HG03159 (cell line): ENCODE measurements around the gene NT5C3A.

ENCODE experiments used
- ATAC-seq: cut with Tn5 transposase; IDR thresholded peaks from one replicate; pipeline ENCODE4 v1.9.1; 2021; ENCODE audit warnings: mild to moderate bottlenecking, moderate library complexity; ENCODE audit not compliant: unreplicated experiment

The NT5C3A gene

DNA sequence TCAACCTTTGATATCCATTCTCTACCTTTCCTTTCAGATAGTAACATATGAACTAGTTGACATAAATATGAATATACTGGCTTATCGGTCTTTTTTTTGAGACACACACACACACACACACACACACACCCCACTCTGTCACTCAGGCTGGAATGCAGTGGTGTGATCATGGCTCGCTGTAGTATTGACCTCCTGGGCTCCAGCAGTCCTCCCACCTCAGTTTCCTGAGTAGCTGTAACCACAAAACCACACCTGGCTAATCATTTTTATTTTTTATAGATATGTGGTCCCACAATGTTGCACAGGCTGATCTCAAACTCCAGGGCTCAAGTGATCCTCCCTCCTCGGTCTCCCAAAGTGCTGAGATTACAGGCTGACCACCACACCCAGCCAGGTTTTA is 14.2 kb upstream of the NT5C3A start:
- ATAC-seq, result no peak

DNA sequence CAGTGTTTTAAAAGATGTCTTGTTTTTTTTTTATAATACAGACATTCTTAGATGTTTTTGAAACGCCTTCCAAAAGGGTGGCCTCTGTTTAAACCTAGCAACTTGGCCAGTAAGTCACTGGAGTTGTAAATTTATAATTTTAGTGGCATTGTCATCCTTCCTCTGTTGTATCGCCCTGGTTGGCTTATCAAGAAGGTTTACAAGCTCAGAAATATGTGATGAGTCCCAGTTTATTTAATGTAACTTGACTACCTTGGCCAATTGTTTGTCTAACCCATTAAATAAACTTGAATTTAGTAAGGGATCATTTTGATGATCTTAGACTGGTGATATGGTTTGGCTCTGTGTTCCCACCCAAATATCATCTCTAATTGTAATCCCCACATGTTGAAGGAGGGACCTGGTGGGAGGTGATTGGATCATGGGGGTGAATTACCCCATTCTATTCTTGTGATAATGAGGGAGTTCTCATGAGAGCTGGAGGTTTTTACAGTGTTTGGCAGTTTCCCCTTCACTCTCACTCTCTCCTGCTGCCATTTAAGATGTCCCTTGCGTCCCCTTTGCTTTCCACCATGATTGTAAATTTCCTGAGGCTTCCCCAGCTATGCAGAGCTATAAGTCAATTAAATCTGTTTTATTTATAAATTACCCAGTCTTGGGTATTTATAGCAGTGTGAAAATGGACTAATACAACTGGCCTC is 13.4 kb upstream of the NT5C3A start:
- ATAC-seq, result no peak

DNA sequence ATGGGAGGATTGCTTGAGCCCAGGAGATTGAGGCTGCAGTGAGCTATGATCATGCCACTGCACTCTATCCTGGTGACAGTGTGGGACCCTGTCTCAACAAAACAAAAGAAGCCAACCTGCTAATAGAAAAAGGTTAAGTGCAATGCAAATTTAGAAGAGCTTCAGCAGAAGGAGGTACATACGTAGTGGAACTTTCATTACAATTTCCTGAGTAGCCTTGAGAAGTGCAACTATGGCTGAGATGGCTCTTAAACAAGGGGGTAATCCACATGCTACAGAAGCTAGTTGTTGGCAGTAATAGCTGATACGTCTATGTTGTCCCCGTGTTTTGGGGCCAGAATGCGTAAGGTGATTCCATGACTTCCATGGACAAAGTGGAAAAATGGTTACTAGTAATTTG is 10.7 kb upstream of the NT5C3A start:
- no peak for ATAC-seq

DNA sequence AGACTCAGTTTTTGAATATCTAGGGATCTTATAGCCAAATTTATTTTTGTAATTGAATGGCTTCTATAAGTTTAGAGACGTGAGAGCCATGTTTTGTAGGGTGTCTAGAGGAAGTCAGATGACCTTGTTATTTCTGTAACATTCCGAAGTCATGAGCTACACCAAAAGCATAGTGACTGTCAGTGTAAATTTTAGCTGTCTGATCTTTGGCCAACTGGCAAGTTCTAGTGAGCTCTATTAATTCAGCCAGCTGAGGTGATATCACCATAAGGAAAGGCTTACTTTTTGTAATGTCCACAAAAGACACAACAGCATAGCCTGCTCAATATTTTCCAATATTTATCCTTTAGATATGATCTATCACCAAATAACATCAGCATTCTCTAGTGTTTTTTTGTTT is 9.9 kb upstream of the NT5C3A start:
- no peak for ATAC-seq

DNA sequence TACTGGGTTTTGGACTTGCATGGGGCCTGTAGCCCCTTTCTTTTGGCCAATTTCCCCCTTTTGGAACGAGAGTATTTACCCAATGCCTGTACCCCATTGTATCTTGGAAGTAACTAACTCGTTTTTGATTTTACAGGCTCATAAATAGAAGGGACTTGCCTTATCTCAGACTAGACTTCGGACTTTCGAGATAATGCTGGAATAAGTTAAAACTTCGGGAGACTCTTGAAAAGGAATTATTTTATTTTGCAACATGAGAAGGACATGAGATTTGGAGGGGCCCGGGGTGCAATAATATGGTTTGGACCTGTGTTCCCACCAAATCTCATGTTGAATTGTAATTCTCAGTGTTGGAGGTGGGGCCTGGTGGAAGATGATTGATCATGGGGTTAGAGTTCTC is 8.3 kb upstream of the NT5C3A start:
- no peak for ATAC-seq

DNA sequence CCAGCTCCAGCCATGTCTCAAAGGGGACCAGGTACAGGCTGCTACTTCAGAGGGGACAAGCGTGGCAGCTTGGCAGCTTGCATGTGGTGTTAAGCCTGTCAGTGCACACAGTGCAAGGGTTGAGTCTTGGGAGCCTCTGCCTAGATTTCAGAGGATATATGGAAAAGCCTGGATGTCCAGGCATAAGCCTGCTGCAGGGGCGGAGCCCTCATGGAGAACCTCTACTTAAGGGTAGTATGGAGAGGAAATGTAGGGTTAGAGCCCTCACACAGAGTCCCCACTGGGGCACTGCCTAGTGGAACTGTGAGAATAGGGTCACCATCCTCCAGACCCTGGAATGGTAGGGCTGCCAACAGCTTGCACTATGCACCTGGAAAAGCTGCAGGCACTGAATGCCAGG is 7.7 kb upstream of the NT5C3A start:
- no peak for ATAC-seq

DNA sequence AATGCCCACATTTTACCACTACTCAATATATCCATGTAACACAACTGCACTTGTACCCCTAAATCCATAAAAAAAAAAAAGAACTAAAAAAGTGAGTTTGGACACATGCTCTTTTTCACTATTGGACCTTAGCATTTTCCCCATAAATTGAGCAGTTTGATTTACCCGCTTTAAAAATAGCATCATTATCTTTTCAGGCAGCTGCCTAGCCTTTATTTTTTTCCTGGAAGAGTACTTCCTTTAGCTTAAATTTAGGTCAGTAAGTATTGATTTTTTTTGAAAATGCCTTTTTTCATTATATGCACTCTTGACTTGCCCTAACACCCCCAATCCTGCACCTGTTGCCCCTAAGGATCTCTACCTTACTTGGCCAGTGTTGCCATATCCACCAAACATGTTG is 5.3 kb upstream of the NT5C3A start:
- no peak for ATAC-seq

DNA sequence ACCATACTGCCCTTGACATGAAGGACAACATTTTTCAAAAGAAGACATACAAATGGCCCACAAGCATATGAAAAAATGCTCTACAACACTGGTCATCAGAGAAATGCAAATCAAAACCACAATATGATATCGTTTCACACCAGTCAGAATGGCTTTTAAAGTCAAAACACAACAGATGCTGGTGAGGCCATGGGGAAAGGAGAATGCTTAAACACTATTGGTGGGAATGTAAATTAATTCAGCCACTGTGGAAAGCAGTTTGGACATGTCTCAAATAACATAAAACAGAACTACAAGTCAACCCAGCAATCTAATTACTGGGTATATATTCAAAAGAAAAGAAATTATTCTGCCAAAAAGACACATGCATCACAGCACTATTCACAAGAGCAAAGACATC is 4.2 kb upstream of the NT5C3A start:
- no peak for ATAC-seq

DNA sequence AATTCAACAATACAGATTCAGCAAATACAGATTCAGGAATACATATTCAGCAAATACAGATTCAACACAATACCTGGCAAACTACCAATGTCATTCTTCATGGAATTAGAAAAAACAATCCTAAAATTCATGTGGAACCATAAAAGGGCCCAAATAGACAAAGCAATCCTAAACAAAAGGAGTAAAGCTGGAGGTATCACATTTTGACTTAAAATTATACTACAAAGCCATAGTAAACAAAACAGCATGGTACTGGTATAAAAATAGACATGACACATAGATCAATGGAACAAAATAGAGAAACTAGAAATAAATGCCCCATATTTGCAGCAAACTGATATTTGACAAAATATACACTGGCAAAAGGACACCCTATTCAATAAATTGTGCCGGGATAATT is 3.4 kb upstream of the NT5C3A start:
- ATAC-seq, result no peak

DNA sequence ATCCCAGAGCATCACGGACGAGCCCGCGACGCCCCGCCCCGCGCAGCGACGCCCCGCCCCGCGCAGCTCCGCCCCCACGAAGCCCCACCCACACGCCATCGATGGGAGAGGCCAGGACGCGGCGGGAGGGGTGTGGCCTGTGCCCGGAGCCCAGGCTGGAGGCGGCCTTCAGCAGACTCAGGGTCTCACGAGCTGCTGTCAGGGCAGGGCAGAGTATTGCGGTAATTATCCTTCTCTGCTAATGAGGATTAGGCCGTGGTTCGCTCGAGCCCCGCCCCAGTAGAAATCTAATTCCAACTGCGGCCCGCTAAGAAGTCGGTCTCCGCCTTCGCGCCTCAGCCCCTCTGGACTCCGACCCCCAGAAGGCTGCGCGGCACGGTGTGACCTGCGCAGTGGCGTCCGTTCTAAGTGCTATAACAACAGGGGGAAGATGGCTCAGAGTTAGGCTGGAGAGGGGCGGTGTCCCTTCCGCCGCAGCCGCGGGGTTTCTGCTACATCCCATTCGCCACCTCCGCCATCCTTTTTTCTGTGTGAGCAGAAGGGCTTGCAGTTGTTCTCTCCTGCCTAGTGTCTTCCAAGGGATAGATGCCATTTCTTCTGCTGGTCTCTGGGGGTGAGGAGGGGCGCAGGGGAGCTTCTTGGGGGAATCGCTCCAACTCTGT is 337 bp upstream of the NT5C3A start:
- ATAC-seq, result peak; percentile 97

DNA sequence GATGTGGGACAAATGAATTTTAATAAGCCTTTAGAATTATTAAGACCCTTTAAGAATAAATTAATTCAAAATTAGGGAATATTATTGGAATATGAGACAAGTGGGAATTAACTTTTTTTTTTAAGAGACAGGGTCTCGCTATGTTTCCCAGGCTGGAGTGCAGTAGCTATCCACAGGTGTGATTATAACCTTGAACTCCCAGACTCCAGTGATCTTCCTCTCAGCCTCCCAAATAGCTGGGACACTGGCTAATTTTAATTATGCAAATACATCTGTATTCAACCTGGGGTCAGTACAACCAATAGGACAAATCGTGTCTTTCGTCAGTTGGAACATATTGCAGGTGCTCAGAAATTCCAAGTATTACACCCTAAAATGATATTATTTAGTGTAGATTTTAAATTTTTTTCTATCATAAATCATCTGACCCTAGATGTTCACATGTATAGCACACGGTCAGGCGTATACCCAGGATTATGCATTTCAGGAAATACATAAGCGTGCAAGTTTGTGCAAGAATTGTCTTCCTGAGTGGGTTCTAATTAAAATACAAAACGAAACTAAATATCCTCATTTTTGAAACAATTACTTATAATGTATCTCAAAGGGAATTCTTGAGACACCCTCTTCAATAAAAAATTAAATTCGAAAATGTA is 1.2 kb downstream of the NT5C3A start:
- no peak for ATAC-seq

DNA sequence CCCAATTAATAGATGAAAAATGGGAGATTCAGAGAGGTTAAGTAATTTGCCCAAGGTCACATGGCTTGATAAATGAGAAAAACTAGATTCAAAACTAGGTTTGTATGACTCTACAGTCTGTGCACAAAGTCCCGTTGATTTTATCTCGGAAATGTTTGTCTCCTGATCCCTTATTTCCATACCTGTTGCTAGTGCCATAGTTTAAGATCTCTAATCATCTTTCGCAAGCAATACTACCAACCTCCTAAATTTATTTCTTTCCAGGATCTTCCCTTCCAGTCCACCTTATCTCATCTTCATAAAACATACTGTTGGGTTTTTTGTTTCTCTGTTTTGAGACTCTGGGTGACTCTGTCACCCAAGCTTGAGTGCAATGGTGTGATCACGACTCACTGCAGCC is 2.9 kb downstream of the NT5C3A start:
- no peak for ATAC-seq

DNA sequence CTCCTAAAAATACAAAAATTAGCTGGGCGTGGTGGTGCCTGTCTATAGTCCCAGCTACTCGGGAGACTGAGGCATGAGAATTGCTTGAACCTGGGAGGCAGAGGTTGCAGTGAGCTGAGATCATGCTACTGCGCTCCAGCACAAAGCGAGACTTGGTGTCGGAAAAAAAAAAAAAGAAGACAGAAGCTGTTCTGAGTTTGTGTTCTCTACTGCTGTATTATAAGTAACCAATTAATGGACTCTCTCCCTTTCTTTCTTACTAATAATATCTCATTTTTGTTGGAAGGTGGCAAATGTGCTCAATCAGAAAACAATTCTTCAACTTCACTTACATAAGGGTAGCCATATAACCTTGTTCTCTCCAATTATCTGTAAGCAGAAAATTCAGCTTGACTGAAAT is 7.4 kb downstream of the NT5C3A start:
- no peak for ATAC-seq

DNA sequence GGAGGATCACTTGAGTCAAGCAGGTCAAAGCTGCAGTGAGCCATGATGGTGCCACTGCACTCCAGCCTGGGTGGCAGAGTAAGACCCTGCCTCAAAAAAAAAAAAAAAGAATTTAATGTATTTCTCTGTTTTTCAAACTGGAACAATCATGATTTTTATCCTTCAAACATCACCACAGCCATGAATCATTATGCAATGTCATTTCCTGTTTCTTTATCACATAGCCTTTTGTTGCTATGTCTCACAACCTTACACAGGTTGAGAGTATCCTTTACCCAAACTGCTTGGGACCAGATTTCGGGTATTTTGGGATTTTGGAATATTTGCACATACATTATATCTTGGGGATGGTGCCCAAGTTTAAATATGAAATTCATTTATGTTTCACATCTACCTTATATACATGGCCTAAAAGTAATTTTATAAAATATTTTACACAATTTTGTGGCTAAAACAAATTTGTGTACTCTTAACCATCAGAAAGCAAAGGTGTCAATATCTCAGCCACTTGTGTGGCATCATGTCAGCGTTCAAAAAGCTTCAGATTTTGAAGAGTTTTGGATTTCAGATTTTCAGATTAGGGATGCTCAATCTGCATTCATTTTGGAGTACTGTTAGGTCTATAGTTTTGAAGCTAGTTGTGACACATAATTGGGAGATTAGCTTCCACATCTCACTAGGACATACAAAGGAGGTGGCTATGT is 8.2 kb downstream of the NT5C3A start:
- ATAC-seq, result no peak

DNA sequence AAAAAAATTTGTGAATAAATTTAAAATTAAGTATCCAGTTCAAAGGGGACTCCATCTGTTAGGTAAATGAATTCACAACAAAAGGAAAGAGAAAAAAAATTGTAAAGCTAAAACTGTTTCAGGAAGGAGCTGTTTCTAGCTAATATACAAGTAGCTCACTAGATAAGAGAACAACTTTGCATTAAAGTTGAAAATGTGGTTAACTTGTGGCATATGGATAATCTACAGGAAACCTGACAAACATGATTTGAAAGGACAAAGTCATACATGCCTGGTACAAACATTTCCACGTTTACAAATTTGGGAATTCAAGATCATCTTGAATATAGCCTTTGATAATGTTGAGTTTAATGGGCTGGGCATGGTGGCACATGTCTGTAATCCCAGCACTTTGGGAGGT is 8.9 kb downstream of the NT5C3A start:
- ATAC-seq, result no peak

DNA sequence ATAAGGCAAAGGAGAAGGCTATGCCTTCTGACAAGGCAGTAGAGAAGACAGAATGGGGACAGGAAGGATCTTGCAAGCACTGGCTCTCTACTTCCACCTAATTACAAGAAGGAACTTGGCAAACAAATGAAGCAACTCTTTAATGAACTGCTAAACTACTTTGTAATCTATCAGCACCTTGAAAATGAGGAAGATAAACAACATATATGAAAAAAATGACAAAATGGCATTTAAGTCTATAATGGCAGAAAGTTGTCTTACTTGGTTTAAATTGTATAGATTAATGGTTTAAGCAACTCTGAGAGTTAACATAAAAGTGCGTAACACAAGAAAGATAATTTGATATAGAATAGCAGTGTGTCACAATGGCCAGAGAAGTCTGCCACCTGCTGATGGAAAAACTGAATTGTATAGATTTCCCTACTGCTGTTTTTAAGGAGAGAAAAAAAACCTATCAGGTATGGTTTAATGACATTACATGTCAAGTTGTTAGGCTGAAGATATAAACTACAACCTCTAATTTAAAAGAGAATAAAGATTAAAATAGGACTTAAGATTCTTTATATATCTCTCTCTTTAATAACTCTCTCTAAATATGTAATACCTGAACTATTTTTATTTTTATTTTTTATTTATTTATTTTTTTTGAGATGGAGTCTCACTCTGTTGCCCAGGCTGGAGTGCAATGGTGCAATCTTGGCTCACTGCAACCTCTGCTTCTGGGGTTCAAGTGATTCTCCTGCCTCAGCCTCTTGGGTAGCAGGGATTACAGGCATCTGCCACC is 11.8 kb downstream of the NT5C3A start:
- peak; percentile 61 for ATAC-seq

DNA sequence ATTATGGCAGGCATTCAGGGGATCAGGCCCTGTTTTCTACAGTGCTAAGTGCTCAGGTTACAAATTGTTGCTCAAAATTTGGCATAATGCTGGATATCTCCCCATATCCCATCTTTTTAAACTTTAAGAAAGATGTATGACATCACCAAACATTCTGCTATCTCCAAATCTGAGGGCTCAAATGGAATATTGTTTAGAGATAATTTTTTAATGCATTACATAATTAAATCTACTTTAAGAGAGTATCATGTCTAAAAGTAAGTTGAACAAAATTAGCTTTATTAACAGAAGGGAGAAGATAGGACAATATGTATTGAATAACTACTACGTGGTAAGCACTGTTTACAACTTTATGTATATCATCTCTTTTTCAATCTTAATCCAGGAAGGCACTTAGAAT is 13.9 kb downstream of the NT5C3A start:
- ATAC-seq, result no peak

DNA sequence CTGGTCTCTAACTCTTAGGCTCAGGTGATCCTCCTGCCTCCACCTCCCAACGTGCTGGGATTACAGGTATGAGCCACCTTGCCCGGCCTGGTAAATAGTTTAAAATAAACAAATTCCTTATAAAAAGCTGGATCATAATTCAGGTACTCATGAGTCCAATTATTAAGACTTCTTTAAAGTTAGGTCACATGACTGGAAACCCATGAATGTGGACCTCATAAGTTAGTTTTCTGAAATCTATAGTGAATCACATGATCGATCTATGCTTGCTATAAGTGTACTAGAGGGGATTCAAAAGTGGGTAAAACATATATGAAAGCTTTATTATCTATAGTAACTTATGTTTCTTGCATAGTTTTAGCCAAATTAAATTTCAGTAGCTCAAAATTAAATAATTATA is 14.3 kb downstream of the NT5C3A start:
- ATAC-seq, result no peak

DNA sequence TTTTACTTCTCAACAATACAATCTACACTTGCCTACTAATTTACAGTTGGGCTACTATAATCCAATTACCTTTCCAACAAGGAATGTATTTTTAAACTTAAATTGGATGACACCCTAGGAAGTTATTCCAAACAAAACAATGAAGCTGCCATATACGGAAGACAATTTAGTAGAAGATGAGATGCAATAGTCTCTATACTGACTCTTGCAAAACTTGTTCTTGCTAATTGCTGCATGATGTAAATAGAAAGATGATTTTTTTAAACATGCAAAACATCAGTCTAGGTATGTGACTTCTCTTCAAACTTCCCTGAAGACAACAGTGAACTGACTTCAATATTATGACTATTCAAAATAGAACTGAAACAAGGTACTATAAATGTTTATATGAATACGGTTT is 17.6 kb downstream of the NT5C3A start:
- peak; percentile 45 for ATAC-seq

DNA sequence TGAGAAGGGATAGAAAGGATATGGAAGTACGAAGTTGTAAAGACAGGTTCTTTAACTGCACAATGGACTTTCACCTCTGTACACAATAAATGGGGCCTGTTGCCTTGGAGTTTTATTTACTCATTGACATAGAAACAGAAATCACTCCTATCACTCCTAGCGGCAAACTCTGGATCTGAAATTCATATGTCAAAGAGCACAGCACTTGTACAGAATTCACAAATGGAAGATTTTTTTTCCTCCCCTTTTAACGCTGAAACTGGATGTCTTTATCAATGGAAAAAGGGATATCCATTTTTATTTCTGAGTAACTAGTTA is 18.2 kb downstream of the NT5C3A start:
- no peak for ATAC-seq
